PFSK-1 (cell line): ENCODE measurements around the gene UROS.

Source experiments
- FOXP2 ChIP-seq: optimal IDR thresholded peaks from 2 replicates; pipeline ENCODE3; 2011; ENCODE audit warnings: borderline replicate concordance, control low read depth, inconsistent platforms; ENCODE audit not compliant: insufficient read depth; ENCODE audit errors: extremely low read length, extremely low read depth
- POLR2AphosphoS5 ChIP-seq: IDR thresholded peaks from 2 replicates; pipeline ENCODE4 v1.6.1; 2012; ENCODE audit warnings: low read depth, mild to moderate bottlenecking, control low read depth, low read length, moderate library complexity
- REST ChIP-seq, 2 experiments: IDR thresholded peaks; 2 replicates each; pipeline versions ENCODE4 v1.6.1 to v1.8.0; 2011 to 2012; ENCODE audit warnings: low read depth in 2 of 2, low read length in 2 of 2, control low read depth in 1 of 2, inconsistent platforms in 1 of 2, mild to moderate bottlenecking in 1 of 2, moderate library complexity in 1 of 2; ENCODE audit not compliant: insufficient read depth in 1 of 2
- SIN3A ChIP-seq: IDR thresholded peaks from 2 replicates; pipeline ENCODE4 v1.6.1; 2012; ENCODE audit warnings: mild to moderate bottlenecking, low read length, moderate library complexity, borderline replicate concordance; ENCODE audit not compliant: insufficient read depth
- TAF1 ChIP-seq: IDR thresholded peaks from 2 replicates; pipeline ENCODE4 v1.6.1; 2012; ENCODE audit warnings: low read length, control low read depth, borderline replicate concordance; ENCODE audit not compliant: insufficient read depth

The UROS gene

DNA sequence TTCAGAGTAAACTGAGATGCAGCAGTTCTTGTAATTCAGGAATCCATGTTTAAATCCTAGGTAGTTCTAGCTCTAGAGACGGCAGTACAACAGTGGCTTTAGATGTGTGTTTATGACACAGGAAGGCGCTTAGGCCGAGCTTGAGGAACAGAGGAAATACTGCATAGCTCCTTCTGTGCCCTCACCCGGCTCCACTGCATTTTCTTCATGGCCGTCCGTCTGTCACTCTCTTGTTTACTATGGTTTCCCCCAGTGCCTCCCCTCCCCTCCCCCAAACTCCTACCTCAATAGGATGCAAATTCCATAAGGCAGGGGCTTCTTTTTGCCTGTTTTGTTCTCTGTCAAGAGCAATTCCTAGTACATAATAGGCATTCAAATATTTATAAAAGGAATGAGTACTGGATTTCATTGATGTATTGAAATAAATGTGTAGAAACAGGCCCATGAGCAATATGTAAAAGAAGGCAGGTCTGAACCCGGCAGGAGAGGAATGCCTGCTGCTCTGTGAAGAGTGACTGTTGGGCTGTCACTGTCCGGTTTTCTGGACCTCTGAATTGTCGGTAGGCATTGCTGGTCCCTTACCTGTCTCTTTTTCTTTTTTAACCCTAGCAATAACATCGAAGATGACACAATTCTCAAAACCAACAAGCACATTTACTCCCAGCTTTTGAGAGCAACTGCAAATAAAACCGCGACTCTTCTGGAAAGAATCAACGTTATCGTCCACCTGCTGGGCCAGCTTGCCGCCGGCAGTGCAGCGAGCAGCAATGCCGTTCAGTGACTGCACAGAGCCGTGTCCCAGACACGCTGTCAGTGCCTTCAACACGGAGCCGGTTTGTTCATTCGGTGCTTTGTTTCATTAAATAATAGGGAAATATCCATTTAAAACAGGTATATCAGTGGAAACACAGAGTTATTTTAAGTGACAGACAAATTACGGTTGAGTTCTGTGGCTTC lies 60.1 kb downstream of the UROS start:
- TF ChIP-seq TAF1 (no peak), FOXP2 (no peak), SIN3A (no peak), REST (IDR thresholded peaks at IDR 0.05; ENCODE audit: insufficient read depth in 1 of 2, low read depth in 2 of 2, low read length in 2 of 2) (no peak), POLR2AphosphoS5 (no peak)

GRCh38 chr10:125761961-125762360 lies 61.1 kb downstream of the UROS start:
- no peak for TF ChIP-seq FOXP2
- no peak for TF ChIP-seq TAF1
- TF ChIP-seq REST (IDR thresholded peaks at IDR 0.05; ENCODE audit: insufficient read depth in 1 of 2, low read depth in 2 of 2, low read length in 2 of 2), result no peak
- TF ChIP-seq SIN3A, result no peak
- TF ChIP-seq POLR2AphosphoS5, result no peak

- TF ChIP-seq TAF1 (no peak), SIN3A (no peak), POLR2AphosphoS5 (no peak), FOXP2 (no peak), REST (IDR thresholded peaks at IDR 0.05; ENCODE audit: insufficient read depth in 1 of 2, low read depth in 2 of 2, low read length in 2 of 2) (no peak)
Observed at GRCh38 chr10:125757742-125758141, 65.3 kb downstream of the UROS start.

- no peak for TF ChIP-seq FOXP2
- TF ChIP-seq TAF1, result no peak
- TF ChIP-seq POLR2AphosphoS5, result no peak
- no peak for TF ChIP-seq REST (IDR thresholded peaks at IDR 0.05; ENCODE audit: insufficient read depth in 1 of 2, low read depth in 2 of 2, low read length in 2 of 2)
- TF ChIP-seq SIN3A, result no peak
Observed at GRCh38 chr10:125756853-125757487, 66.1 kb downstream of the UROS start.
